K562 (cell line): Measurements from ENCODE around the gene PNPLA1. TPM values are rescaled to one million over a fixed set of nuclear protein-coding genes. Genes with fewer than 3 reads are reported as not detected.
"Not testable (repeated sequence)": the region's sequence is repeated elsewhere in the genome, so short reads cannot be mapped to it uniquely, and the experiment has no call there.

ENCODE experiments used
- ATAC-seq: fragments of 200-7000 bp; cut with Tn5 transposase; 3 replicates; pipeline ENCODE4 v1.9.1; 2020; ENCODE audit warnings: moderate library complexity
- BruUV-seq: library from RNA; stranded (reverse); fragments of 400-500 nt; replicated peaks from 2 replicates; lab custom pipeline; 2021; lab: Mats Ljungman, UMichigan
- CTCF ChIA-PET: fragments of 300-600 bp; formaldehyde crosslinking; extraction: SDS; loops from one replicate; lab custom pipeline; 2021; ENCODE audit warnings: low intra/inter-chr PET ratio; lab: Yijun Ruan, JAX
- POLR2A ChIA-PET: fragments of 300-600, 350-650 bp; sonication (Branson Sonifier 250); formaldehyde crosslinking; extraction: SDS; loops from one replicate; lab custom pipeline; 2021; ENCODE audit warnings: antibody characterized with exemption, inconsistent platforms; lab: Yijun Ruan, JAX
- DNase-seq, 4 experiments: peaks; one replicate each; pipeline versions ENCODE4 v3.0.0 to v3.0.0-alpha.2; 2011 to 2018; ENCODE audit warnings: low spot score in 3 of 4, mixed read lengths in 3 of 4; ENCODE audit errors: extremely low read depth in 1 of 4
- FAIRE-seq: peaks from 2 replicates; lab custom pipeline; 2011; peaks lifted over from hg19 to GRCh38; lab: Jason Lieb, UNC
- H2AFZ ChIP-seq: 2 replicates; pipeline ENCODE4 v1.6.0; 2011; ENCODE audit warnings: low read depth, low read length, control low read depth, inconsistent platforms
- H3K27ac ChIP-seq: fragments of 200-600 bp; 3 replicates; pipeline ENCODE4 v1.8.0; 2011; ENCODE audit warnings: low read depth, mild to moderate bottlenecking, control low read depth, inconsistent platforms, low read length, moderate library complexity, mixed read lengths; ENCODE audit errors: extremely low read depth
- H3K27me3 ChIP-seq, 2 experiments: fragments of 300-600 bp in 1 of 2; 2 replicates in 1 of 2; 3 replicates in 1 of 2; pipeline versions ENCODE4 v1.6.0 to v1.8.0; 2011; ENCODE audit warnings: inconsistent platforms in 2 of 2, low read length in 2 of 2, mild to moderate bottlenecking in 1 of 2, mixed read lengths in 1 of 2, moderate library complexity in 1 of 2; ENCODE audit not compliant: control insufficient read depth in 2 of 2, insufficient read depth in 2 of 2
- H3K36me3 ChIP-seq: fragments of 300-600 bp; 3 replicates; pipeline ENCODE4 v1.8.0; 2011; ENCODE audit warnings: mild to moderate bottlenecking, low read length, inconsistent platforms; ENCODE audit not compliant: control insufficient read depth, insufficient read depth
- H3K4me1 ChIP-seq, 2 experiments: fragments of 200-600 bp in 1 of 2; replicated peaks in 1 of 2; 2 replicates in 1 of 2; 3 replicates in 1 of 2; pipeline versions ENCODE4 v1.5.1 to v1.8.0; 2011; ENCODE audit warnings: inconsistent platforms in 2 of 2, low read length in 2 of 2, mild to moderate bottlenecking in 1 of 2, mixed read lengths in 1 of 2, moderate library complexity in 1 of 2; ENCODE audit not compliant: control insufficient read depth in 2 of 2, insufficient read depth in 2 of 2
- H3K4me2 ChIP-seq: 2 replicates; pipeline ENCODE4 v1.6.1; 2011; ENCODE audit warnings: low read length, control low read depth, inconsistent platforms, mixed read lengths; ENCODE audit not compliant: insufficient read depth
- H3K4me3 ChIP-seq: fragments of 200-600 bp; sonication (generic), shearing (Covaris generic); 2 replicates; pipeline ENCODE4 v1.5.1; 2016; ENCODE audit warnings: control low read depth, inconsistent platforms
- H3K79me2 ChIP-seq: fragments of 200-600 bp; 3 replicates; pipeline ENCODE4 v1.8.0; 2011; ENCODE audit warnings: low read length, inconsistent platforms; ENCODE audit not compliant: control insufficient read depth, insufficient read depth
- H3K9ac ChIP-seq, 2 experiments: 2 replicates each; pipeline versions ENCODE4 v1.6.0 to v1.6.1; 2011; ENCODE audit warnings: low read depth in 2 of 2, low read length in 2 of 2, control low read depth in 1 of 2, inconsistent platforms in 1 of 2, mild to moderate bottlenecking in 1 of 2, mixed read lengths in 1 of 2; ENCODE audit not compliant: insufficient read depth in 1 of 2
- H3K9me1 ChIP-seq: one replicate; pipeline ENCODE4 v1.6.0; 2011; ENCODE audit warnings: inconsistent platforms, mild to moderate bottlenecking, low read length, moderate library complexity; ENCODE audit not compliant: control insufficient read depth, insufficient read depth
- H3K9me3 ChIP-seq: replicated peaks from 2 replicates; pipeline ENCODE4 v1.5.1; 2011; ENCODE audit warnings: low read depth, low read length, inconsistent platforms; ENCODE audit not compliant: control insufficient read depth, insufficient read depth
- H4K20me1 ChIP-seq: replicated peaks from 2 replicates; pipeline ENCODE4 v1.6.1; 2011; ENCODE audit warnings: low read length, inconsistent platforms, mixed read lengths; ENCODE audit not compliant: control insufficient read depth, insufficient read depth
- ATF7 ChIP-seq: fragments of 450-650 bp; IDR thresholded peaks from 2 replicates; pipeline ENCODE4 v1.7.1; 2014; ENCODE audit warnings: mild to moderate bottlenecking, moderate library complexity
- CBFA2T3 ChIP-seq: fragments of 450-650 bp; IDR thresholded peaks from 2 replicates; pipeline ENCODE4 v1.6.1; 2017
- ELF4 ChIP-seq: fragments of 450-650 bp; formaldehyde crosslinking; IDR thresholded peaks from 2 replicates; pipeline ENCODE4 v1.4.0; 2022; ENCODE audit warnings: missing genetic modification characterization
- GATA2 ChIP-seq: sonication (generic); formaldehyde crosslinking; IDR thresholded peaks from 2 replicates; pipeline ENCODE4 v1.4.0; 2020; ENCODE audit warnings: mild to moderate bottlenecking, missing genetic modification reagents
- HDAC1 ChIP-seq, 2 experiments: fragments of 450-650 bp; IDR thresholded peaks; 2 replicates each; pipeline ENCODE4 v1.6.1; 2016 to 2017; ENCODE audit warnings: inconsistent platforms in 1 of 2, mild to moderate bottlenecking in 1 of 2, moderate library complexity in 1 of 2
- SMC3 ChIP-seq: conservative IDR thresholded peaks from 2 replicates; pipeline ENCODE4 v1.6.1; 2011; ENCODE audit warnings: low read depth, low read length, improper control_type of control experiment; ENCODE audit not compliant: insufficient read depth
- TAL1 ChIP-seq: fragments of 450-650 bp; IDR thresholded peaks from 2 replicates; pipeline ENCODE4 v1.6.1; 2016; ENCODE audit warnings: mild to moderate bottlenecking
- ZNF512 ChIP-seq: IDR thresholded peaks from 2 replicates; pipeline ENCODE4 v1.6.1; 2016; ENCODE audit warnings: missing genetic modification characterization, missing compliant biosample characterization
- WGBS: fragments of 100-300 bp; shearing (Covaris generic); methylation state at CpG from one replicate; pipeline ENCODE4 v1.1.6; 2016; ENCODE audit warnings: low coverage, mixed read lengths; ENCODE audit not compliant: insufficient coverage; ENCODE audit errors: missing lambda C conversion rate; 5-methylcytosine and 5-hydroxymethylcytosine counted together
- in situ Hi-C: fragments of 300-500 bp; cut with MboI; formaldehyde crosslinking; loops from 4 replicates; pipeline ENCODE4 v1.15.0; 2018; ENCODE audit warnings: inconsistent platforms, mixed read lengths
- intact Hi-C: fragments of 100-400 bp; cut with micrococcal nuclease; formaldehyde crosslinking; loops from 2 replicates; pipeline ENCODE4 v1.14.2; 2022
- polyA plus RNA-seq, 8 experiments: library from polyadenylated mRNA; depleted of rRNA in 4 of 8; stranded (reverse) in 5 of 8; unstranded in 3 of 8; fragments of >200 nt; fragmentation: Nextera tagmentation in 2 of 8; fragmentation: Illumina TruSeq in 1 of 8; extraction: Ambion mirVana in 2 of 8; extraction: Trizol in 1 of 8; gene quantifications; 2 replicates each; pipeline versions ENCODE4 v1.2.1 to v1.2.3, GENCODE V29; 2011 to 2014; ENCODE audit warnings: inconsistent platforms in 1 of 8, missing spikeins in 1 of 8
- total RNA-seq, 7 experiments: library from RNA; depleted of rRNA in 6 of 7; stranded (reverse); fragments of >200 nt in 6 of 7; fragmentation: Illumina TruSeq in 2 of 7; extraction: Trizol in 2 of 7; gene quantifications; 2 replicates each; pipeline versions ENCODE4 v1.2.1 to v1.2.3, GENCODE V29; 2011 to 2021; ENCODE audit warnings: low replicate concordance in 1 of 7
- TF ChIP-seq, protein P1 (sequence below), 3 experiments: fragments of 200-800 bp in 1 of 3; sonication (Bioruptor generic) in 1 of 3; sonication (generic) in 1 of 3; formaldehyde crosslinking in 1 of 3; IDR thresholded peaks; 2 replicates each; pipeline versions ENCODE4 v1.6.1 to v1.8.0; 2016 to 2022; ENCODE audit warnings: mild to moderate bottlenecking in 2 of 3, missing compliant biosample characterization in 2 of 3, missing genetic modification characterization in 2 of 3, missing genetic modification reagents in 1 of 3
- TF ChIP-seq, protein P2 (sequence below): sonication (generic); formaldehyde crosslinking; IDR thresholded peaks from 2 replicates; pipeline ENCODE4 v1.8.0; 2022; ENCODE audit warnings: missing genetic modification reagents, mild to moderate bottlenecking, moderate library complexity, borderline replicate concordance
- TF ChIP-seq, protein P3 (sequence below): fragments of 450-650 bp; formaldehyde crosslinking; IDR thresholded peaks from 2 replicates; pipeline ENCODE4 v1.4.0; 2022; ENCODE audit warnings: missing genetic modification characterization

The PNPLA1 gene
- total and polyA plus RNA-seq, 9 of the 15 experiments (the other 6 are each of a cell fraction or from before 2014, with no cell fraction given), result 0.04 to 0.27 (median 0.13) TPM; not detected in 2

GRCh38 chr6:36337814-36338213 lies 68.0 kb downstream of the PNPLA1 start (continued):
- TF ChIP-seq, protein P1, sequence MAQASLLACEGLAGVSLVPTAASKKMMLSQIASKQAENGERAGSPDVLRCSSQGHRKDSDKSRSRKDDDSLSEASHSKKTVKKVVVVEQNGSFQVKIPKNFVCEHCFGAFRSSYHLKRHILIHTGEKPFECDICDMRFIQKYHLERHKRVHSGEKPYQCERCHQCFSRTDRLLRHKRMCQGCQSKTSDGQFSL (CRISPR knock-in tag; IDR thresholded peaks at IDR 0.05), result no peak
- TF ChIP-seq, protein P1 (tag; IDR thresholded peaks at IDR 0.05), result no peak
- TF ChIP-seq, protein P2, sequence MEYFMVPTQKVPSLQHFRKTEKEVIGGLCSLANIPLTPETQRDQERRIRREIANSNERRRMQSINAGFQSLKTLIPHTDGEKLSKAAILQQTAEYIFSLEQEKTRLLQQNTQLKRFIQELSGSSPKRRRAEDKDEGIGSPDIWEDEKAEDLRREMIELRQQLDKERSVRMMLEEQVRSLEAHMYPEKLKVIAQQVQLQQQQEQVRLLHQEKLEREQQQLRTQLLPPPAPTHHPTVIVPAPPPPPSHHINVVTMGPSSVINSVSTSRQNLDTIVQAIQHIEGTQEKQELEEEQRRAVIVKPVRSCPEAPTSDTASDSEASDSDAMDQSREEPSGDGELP (CRISPR knock-in tag), result 0 out of 2 replicates have a peak, but pooled peaks have one; percentile 16
- TF ChIP-seq SMC3 (no peak), GATA2 (CRISPR knock-in tag) (0 out of 2 replicates have a peak, but pooled peaks have one; percentile 9), CBFA2T3 (peak; percentile 47), TAL1 (no peak), ATF7 (0 out of 2 replicates have a peak, but pooled peaks have one; percentile 22)

DNA sequence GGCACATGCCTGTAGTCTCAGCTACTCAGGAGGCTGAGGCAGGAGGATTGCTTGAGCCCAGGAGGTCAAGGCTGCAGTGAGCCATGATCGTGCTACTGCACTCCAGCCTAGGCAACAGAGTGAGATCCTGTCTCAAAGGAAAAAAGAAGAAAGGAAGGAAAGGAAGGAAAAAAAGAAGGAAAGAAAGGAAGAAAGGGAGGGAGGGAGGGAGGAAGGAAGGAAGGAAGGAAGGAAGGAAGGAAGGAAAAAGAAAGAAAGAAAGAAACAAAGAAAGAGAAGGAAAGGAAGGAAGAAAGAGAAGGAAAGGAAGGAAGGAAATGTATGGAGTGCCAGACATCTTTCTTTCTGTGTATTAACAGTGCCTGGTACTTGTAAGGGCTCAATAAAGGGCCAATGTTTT lies 68.4 kb downstream of the PNPLA1 start:
- ATAC-seq, H3K4me2 ChIP-seq, H3K36me3 ChIP-seq, H2AFZ ChIP-seq, H3K9me3 ChIP-seq, H4K20me1 ChIP-seq, BruUV-seq, H3K9ac ChIP-seq, H3K27ac ChIP-seq, intact Hi-C loops, H3K9me1 ChIP-seq, DNase-seq, H3K79me2 ChIP-seq, H3K4me3 ChIP-seq, FAIRE-seq, in situ Hi-C loops: not testable (repeated sequence)
- TF ChIP-seq ZNF512 (tag) (peak; percentile 96), HDAC1 (IDR thresholded peaks at IDR 0.05) (0 out of 4 replicates have a peak, but pooled peaks of 1 of the 2 experiments have one; percentile 23), ELF4 (0 out of 2 replicates have a peak, but pooled peaks have one; percentile 8), GATA2 (CRISPR knock-in tag) (0 out of 2 replicates have a peak, but pooled peaks have one; percentile 0)
- TF ChIP-seq, protein P2 (CRISPR knock-in tag), result 0 out of 2 replicates have a peak, but pooled peaks have one; percentile 1
- TF ChIP-seq, protein P3, sequence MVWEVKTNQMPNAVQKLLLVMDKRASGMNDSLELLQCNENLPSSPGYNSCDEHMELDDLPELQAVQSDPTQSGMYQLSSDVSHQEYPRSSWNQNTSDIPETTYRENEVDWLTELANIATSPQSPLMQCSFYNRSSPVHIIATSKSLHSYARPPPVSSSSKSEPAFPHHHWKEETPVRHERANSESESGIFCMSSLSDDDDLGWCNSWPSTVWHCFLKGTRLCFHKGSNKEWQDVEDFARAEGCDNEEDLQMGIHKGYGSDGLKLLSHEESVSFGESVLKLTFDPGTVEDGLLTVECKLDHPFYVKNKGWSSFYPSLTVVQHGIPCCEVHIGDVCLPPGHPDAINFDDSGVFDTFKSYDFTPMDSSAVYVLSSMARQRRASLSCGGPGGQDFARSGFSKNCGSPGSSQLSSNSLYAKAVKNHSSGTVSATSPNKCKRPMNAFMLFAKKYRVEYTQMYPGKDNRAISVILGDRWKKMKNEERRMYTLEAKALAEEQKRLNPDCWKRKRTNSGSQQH, result 0 out of 2 replicates have a peak, but pooled peaks have one; percentile 24
- Histone ChIP-seq H3K27me3 (peaks cover 38 to 64% of the 10 kb centered on the region in 2 experiments), H3K4me1 (peaks cover 7 to 11% of the 10 kb centered on the region in 2 experiments; a peak in 4 of 5 replicates)
- CTCF ChIA-PET, result interaction anchor here (0.5 kb wide), 1 partner anchor 27 kb away, joined by 3 read pairs; no protein-coding TSS in a partner anchor
- 0% methylated on average over 1 of the region's 1 CpG for WGBS
- POLR2A ChIA-PET, result interaction anchor here (0.6 kb wide), 1 partner anchor 51 kb away, joined by 3 read pairs; no protein-coding TSS in a partner anchor
